ENCODE results near the gene PARK7. TPM values are rescaled to one million over a fixed set of nuclear protein-coding genes. Genes with fewer than 3 reads are reported as not detected.
A peak's percentile ranks its signal among the peaks of the same experiment; 100 is the strongest.

PARK7 gene
- polyA plus RNA-seq, 10 donors = 261 to 344 (median 315) TPM

GRCh38 chr1:8006037-8006963 lies 44.8 kb downstream of the PARK7 start:
- no peak for DNase-seq

DNA sequence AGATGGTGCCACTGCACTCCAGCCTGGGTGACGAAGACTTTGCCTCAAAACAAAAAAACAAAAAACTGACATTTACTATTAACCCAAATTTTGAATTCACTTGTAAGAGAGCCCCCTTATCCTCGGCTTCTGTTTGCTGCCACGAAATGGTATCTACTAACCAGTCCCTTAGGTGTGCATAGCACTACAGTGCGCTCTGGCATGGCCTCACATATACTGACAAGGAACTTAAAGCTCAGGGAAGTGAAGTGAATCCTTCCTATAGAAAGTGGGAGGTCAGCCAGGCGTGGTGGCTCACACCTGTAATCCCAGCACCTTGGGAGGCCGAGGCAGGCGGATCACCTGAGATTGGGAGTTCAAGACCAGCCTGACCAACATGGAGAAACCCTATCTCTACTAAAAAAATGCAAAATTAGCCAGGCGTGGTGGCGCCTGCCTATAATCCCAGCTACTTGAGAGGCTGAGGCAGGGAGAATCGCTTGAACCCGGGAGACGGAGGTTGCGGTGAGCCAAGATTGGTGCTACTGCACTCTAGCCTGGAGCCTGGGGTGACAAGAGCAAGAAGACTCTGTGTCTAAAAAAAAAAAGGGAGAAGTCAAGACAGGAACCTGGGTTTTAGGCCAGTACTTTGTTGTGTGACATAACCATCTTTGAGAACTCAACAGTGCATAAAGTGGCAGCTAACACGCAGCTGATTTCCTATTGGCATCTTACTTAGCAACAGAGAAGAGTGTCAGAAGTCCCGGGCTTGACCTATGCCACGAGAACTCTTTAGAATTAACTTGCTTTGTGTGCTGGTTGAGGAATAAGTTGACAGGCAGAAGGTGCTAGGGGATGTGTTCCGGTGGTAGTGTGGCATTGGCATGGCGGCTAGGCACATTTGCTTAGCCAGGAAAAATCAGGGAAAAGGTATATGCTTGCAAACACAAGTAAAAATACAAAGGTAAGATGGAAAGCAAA lies 47.8 kb downstream of the PARK7 start:
- no peak for DNase-seq

DNA sequence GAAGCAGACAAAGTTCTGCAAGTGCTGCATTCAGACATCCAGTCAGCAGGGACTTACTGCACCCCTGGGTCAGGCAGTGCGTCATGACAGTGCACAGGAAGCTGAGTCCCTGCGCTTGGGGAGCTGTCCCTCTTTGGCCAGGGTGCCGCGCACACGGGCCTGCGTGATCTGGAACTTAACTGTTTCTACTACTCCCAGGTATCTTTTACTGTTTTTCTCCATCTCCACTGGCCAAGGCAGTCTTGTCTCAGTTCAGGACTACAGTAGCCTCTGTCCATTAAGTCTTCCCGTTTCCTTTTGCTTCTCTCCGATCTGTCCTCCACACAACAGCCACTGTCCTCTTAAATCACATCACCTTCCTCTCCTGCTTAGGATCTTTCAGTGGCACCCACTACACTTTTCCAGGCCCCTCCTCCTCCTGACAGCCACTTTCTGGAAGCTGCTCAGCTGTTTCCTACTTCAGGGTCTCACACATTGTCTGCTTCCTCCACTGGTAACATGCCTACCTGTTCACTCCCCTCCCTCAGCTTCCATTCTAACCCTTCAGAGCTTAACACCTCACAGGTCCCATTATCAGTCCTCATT lies 48.7 kb downstream of the PARK7 start:
- DNase-seq = no peak

DNA sequence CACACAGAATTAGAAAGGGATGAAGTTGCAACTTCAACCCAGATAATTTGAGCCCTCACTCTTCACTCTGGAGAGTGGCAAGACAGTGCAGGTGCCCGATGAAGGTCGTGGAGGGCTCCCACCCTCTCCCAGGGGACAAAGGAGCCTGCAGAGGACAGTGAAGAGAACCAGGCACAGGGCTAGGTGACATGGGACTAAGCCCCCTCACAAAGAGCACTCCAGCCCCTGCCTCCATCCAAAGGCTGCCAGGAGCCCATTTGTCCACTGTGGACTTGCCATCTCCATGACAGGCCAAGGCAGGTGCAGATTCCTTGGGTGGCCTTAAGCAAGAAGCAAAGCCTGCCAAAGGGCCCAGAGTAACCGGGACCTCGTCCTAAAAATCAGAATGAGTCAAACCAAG lies 49.5 kb downstream of the PARK7 start:
- DNase-seq = no peak

DNA sequence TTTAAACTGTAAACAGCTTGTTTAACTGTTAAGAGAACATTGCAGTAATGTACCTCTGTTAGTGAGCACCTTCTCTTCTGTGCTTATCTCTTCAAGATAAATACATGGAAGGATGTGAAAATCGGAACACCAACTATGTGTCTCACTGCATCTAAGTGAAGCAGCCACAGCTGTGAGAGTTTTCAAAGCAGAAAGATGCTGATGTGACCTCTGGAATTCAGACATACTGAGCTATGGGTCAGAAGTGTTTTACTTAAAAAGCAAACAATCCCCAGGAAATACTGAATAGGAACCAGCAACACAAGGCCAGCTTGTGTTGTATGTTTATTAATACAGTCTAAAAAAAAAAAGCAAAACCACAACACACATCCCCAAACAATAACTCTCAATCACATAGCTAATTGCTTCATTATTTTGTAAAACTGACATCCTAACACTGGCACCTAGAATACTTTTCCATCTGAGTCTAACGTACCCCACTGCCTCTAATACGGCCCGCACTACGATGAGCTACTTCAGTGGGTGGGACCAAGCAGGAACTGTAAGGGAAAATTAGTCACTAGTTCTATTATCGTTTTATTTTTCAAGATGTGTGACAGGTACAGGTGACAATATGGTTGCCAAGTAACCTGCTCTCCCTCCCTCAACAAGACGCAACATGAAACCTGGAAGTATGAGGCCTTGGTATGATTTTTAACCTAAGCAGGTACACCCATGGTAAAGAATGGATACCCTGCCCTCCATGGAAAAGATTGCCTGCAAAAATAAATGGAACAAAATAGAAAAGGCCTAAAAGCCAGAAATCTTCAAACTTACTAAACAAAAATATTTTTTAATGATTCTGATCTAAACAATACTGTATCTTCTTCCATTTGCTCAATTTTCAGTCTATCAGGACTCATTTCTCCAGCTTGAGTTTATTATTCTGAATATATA lies 50.7 kb downstream of the PARK7 start:
- no peak for DNase-seq

GRCh38 chr1:8012955-8013354 lies 51.4 kb downstream of the PARK7 start:
- DNase-seq = no peak

GRCh38 chr1:8013399-8013798 lies 51.9 kb downstream of the PARK7 start:
- DNase-seq = no peak

DNA sequence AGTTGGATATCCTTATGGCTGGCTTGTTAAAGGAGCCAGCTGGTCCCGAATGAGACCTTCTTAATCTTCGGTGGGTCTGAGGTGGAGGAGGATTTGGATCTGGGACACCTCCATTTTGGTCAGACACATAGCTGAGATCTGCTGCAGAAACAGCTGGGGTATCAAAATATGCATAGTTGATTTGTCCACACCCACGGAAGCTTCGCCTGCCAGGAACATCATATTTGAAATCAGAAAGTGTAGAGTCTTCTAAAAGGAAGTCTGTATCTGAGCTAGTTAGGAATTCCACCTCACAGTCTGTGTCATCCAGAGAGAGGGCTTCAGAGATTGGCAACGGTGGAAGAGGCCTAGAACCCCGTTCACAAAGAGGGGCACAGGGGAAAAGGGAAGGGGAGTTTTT lies 52.3 kb downstream of the PARK7 start:
- DNase-seq = no peak

DNA sequence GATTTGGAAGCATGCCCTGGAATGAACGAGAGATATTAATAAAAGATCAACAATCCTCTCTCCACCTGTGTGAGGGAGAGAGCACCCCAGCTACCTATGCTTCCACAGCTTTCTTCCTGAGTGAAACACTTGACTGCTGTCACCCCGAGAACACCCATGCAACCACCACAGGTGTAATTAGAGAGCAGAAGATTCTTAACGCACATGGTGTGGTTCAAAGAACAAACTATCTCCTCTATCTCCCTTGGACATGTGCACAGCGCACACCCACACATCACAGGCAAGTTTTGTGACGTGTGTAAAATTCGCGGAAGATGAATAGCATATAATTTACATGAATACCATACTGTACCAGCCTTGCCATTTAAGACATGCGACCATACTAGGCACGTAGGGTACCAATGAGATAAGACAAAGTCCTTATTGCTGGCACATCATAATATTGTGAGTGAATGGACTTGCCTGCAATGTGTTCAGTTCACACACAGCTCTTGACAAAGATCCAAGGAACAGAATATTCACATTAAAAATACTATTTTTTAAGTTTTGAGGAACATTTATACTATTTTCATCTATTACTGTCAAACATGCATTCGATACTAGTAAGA lies 53.0 kb downstream of the PARK7 start:
- no peak for DNase-seq

DNA sequence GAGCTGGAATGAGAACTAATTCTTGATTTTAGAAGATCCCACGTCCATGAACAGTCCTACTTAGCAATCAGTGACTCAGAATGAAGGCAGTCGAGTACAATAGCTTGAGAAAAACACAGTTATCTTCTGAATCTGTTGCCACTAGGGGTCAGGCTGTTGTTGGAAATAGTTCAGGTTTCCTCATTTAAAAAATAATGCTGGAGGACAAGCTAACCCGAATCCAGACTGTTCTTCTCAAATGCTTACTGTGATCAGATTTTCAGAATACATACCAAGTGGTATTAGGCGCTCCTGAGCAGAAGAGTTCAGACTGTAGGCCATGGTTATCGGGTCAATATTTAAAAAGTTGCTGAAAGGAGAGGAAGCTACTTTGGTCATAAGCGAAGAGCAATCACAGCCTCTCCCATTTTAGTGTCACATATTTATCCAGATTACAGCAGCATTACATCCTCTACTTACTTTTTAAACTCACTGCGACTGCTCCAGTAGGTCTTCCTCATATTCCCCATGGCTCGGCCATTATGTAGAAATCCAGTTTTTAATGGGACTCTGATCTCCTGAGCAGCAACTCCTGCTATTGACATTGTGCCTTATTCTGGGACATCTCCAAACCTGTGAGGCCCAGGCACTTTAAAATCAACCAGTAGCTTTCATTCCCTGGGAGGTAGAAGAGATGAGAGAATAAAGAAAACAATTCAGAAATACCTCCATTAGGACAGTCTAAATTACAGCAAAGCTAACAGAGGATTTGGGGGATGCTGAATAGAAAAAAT lies 53.7 kb downstream of the PARK7 start:
- peak; percentile 79 to 88 (median 81) for DNase-seq

DNA sequence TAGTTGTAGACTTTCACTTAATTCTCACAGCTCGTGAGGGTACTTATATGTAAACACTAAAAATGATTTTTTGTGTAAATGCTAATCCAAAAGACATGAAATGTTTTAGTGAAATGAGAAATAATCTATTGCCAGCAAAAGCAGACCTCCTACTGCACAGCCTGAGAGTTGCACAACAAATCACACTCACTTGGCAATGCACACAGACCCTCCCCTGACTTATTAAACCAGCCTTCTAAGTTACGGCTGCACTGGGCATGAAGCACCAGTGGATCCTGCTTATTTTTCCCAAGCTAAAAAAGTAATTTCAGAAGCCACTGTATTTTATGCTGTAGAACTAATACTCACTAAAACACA lies 54.3 kb downstream of the PARK7 start:
- DNase-seq = peak in 1 of 3 donors; percentile 26

DNA sequence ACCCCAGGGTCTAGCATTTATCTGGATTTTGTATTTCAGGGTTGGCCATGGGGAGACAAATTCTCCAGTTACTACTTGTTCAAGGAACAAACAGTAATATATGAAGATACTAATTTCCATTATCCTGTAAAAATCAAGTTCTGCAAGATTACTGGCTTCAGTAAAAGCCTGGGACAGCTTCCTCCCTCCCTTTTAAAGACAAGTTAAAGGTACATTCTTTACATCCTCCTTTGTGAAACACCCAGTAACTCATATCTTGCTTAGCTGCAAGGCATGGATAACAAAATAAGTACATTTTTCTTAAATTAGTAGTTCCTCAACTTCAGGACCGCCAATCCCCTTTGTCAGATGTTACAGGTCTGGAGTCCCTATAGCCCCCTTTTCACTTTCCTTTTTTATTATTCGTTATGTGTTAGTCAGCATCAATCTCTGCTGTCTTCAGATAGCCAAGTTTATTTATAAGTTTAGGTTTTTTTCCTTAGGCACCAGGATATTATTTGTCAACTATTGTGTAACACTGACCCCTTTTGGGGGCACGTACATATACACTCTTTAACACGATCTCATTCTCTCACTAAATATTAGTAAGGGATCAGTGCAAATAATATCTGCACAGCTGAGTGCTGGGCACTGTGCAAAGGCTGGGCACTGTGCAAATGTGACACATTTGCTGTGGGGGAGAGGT lies 54.8 kb downstream of the PARK7 start:
- peak in 1 of 3 donors; percentile 46 for DNase-seq

DNA sequence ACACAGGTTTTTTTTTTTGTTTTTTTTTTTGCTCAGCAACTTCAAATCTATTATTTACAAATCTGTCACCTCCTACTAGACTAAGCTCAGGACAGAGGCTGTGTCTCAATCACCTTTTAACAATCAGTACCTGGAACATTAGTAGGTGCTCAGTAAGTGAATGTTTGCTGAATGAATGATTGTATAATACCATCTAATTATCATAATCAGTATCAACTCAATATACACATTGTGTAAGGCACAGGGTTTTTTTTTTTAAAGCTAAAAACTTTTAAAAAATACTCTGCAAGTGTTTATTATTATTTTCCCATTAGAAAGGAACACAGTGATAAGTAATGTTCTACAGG lies 55.4 kb downstream of the PARK7 start:
- DNase-seq = no peak

DNA sequence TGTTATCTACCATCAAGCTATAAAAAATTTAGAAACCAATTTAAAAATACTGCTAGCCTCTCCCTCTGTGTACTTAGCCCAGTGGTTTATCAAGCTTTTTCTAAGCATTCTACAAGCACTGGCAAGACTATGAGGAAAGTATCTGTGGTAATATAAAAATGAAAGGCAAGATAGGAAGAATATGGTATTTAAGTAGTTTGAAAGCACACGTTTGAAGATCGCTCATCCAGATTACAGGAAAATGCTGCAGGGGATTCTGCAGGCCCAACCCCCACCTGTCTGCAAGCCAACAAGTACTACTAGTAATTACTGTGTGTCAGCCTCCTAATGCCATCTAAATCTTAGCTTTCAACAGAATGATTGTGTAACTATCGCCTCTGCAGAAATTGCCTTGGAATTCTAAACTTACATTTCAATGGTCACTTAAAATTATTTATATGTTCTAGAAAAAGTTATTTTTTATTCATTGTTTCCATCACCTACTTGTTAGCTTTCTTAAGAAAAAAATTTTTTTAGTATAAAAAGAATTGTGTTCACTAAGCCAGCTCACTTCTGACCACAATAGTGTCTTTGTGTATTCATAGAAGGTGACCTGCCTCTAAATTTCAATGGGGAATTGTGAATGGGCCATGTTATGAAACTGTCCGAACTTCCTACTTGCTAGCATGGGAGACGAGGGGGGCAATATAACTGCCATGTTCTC lies 56.1 kb downstream of the PARK7 start:
- peak in 1 of 3 donors; percentile 64 for DNase-seq

DNA sequence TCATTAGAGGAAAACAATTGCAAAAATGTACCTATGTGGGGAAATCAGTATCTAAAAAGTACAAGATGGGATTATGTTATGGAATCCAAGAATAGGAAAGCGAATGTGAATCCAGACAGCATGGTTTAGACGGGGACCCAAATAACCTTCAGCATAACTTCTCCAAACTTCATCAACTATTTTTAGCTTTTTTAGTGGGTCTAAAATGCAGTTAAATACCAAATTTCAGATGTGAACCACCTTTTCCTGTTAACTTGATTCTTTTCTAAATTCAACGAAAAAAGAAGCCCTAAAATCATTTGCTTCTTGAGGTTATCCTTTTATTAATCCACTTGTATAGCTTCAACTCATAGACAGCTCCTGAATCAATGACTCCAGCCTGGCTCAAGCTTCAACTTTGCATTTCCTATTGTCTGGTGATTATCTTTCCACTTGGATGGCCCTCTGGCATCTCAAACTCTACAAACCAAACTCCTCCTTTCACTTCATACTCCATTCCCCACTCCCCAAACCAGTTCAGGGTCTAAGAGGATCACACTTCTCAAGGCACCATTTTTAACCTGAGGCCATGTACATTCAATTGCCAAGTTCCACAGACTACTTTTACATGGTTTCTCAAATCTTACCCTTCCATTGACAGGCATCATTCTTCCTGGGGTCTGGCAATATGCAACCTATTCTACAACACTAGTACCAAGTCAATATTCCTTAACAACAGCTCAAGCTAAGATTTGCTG lies 57.1 kb downstream of the PARK7 start:
- no peak for DNase-seq

DNA sequence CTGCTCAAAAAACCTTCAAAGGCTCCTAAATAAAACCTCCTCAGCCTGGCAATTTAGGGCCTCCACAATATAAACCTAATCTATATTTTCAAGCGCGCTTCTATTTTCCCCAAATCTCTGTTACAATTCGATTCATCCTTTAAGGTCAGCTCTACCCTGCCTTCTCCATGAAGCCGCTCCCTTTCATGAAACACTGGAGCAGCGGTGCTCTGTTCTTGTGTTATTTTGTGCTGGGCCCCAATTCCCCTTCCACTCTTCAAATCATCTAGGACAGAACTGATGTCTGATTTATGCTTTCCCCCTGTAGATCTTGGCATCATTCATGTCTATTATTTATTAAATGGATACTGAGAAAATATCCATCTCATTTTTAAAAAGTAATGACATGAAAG lies 57.7 kb downstream of the PARK7 start:
- DNase-seq = no peak

GRCh38 chr1:8020032-8020431 lies 58.5 kb downstream of the PARK7 start:
- DNase-seq = no peak

GRCh38 chr1:8021676-8022266 lies 60.3 kb downstream of the PARK7 start:
- no peak for DNase-seq

Measured in muscle of back (tissue), 11 donors.